ENCODE measurements around the gene TEDC1. TPM values are rescaled to one million over a fixed set of nuclear protein-coding genes. Genes with fewer than 3 reads are reported as not detected.

Gene TEDC1
- total RNA-seq, 4 donors from 2014 or later, result 7.1 to 12.8 (median 7.6) TPM

DNA sequence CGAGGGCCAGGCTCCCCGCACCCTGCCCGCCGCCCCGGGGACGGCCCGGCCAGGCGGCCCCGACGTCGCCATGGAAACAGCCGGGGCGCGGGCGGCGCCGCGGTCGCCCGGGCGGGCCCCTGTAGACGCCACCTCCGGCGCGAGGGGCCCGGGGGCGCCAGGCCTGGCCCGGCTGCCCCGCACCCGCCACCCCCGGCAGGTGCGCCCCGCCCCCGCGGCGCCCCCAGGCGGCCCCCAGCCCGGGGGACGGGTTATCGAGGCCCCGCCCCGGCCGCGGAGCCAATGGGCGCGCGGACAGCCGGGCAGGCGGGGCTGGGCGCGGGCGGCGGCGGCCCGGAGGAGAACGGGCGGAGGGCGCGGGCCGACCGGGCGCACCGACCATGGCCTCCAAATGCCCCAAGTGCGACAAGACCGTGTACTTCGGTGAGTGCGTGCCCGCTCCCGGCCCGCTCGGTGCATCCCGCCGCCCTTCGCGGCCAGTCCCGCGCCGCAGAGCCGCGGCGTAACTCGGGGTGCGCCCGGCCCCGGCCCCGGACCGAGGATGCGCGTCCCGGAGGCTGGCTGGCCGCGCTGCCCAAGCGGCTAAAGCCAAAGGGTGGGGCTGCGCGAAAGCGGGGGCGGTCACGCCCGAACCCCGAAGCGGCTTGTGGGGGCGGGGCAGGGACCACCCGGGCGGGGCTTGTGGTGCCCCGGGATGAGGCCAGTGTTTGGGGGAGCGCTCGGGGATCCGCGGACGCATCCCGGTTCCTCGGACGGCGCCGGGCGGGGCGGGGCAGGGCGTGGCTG, 16.4 kb upstream of the TEDC1 start, which contains the start of gene CRIP2:
Gene CRIP2, plus strand, starts transcription at position 339 of the 786 bp plus-strand sequence. Its CDS starts 42 bp downstream, at position 381.
- DNase-seq, result no peak
- intact Hi-C loops (cut with DNase I), result no loop called here
- H3K9me3 ChIP-seq, result no peaks in the 10 kb centered on the region
- TF ChIP-seq CTCF (IDR thresholded peaks at IDR 0.05) (no peak), POLR2A (IDR thresholded peaks at IDR 0.05) (peak in 2 of 4 donors; percentile 33 to 50)
- peaks cover 45 to 96% (median 63%) of the 10 kb centered on the region in 3 donors for H3K4me1 ChIP-seq
- H3K27ac ChIP-seq, result peak within 1 kb of the TSS; percentile 81 to 95 (median 87)
- peak within 1 kb of the TSS; percentile 60 to 86 (median 75) for H3K4me3 ChIP-seq
- peaks cover 0 to 30% (median 0%) of the 10 kb centered on the region in 4 donors for H3K27me3 ChIP-seq
- no CpG with 5 or more reads among the region's 118 CpGs for WGBS, 2 donors
- H3K36me3 ChIP-seq, result peaks cover 0 to 35% (median 0%) of the 10 kb centered on the region in 3 donors

DNA sequence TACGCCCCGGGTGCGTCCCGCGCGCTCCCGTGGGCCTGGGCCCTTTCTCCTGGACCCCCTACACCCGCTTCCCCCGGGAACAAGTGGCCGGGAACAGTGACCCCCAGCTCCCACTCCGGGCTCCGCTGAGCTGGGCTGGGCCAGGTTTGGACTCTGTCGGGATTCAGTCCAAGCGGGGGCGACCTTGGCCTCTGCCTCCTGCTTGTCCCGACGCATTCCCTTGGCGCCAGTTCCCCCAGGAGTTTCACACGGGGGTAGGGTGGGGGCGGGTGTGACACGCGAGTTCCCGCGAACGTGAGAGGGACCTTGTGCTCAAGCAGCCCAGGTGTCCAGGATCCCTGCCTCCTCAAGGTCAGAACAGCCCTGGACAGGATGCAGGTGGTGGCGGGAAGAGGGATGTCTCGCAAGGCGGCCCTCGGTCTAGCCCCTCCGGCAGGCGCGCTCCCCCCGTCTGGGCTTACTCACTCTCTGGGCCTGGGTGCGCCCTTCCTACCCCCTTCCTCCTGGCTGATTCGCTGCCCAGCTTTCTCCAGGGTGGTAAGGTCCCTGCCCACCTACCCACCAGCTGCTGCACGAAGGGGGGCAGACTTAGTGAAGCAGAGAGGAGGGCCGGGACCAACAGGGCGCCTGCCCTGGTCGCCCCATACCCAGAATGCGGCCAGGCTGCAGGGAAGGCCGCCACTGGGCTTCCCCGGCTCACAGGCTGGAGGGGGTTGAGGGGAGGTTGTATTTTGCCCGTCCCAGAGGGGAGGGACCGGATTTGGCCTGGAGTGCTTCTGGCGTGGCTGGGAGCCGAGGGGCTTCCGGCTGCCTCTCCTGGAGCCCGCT, 15.6 kb upstream of the TEDC1 start:
- no peak for DNase-seq
- WGBS, 2 donors, result 0 to 10% methylated on average over 2 to 3 of the region's 48 CpGs
- H3K27me3 ChIP-seq, result peaks cover 0 to 30% (median 0%) of the 10 kb centered on the region in 4 donors
- intact Hi-C loops (cut with DNase I), result no loop called here
- peaks cover 0 to 28% (median 0%) of the 10 kb centered on the region in 3 donors for H3K36me3 ChIP-seq
- no peak for TF ChIP-seq POLR2A (IDR thresholded peaks at IDR 0.05)
- TF ChIP-seq CTCF (IDR thresholded peaks at IDR 0.05), result no peak
- H3K9me3 ChIP-seq, result no peaks in the 10 kb centered on the region
- H3K27ac ChIP-seq, result peak overlapping the region; percentile 81 to 95 (median 87)
- H3K4me3 ChIP-seq, result peak overlapping the region; percentile 60 to 86 (median 75)
- H3K4me1 ChIP-seq, result peaks cover 52 to 96% (median 65%) of the 10 kb centered on the region in 3 donors

DNA sequence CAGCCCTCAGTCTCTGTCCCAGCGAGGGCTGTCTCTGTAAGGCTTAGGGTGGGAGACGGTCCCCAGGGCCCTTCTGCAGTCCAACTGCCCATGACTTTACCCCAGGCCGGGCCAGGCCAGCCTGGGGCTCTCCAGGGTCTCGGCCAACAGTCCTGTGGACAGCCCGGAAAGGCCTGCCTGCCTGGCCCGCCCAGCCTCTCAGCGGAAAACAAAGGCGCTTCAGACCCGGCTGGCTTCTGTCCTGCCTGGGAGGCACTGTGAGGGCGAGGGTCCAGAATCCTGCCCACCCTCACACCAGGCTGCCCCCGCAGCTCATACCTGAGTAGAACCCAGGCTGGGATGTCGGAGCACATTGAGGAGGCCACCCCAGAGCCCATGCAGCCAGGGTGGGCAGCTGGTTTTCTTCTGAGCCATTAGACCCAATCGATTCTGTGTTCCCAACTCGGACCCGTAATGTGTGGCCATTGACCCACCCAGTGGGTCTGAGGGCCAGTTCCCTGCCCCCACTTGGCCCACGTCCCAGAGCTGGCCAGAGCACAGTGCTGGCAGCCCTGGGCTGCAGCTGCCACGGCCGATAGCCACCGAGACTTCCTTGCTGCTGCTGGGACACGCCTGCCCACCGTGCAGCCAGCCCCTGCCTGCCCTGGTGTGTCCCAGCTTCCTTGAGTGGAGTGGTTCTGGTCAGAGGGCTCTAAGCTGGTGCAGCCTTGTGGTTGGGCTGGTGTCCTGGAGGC, 14.8 kb upstream of the TEDC1 start:
- H3K9me3 ChIP-seq, result no peaks in the 10 kb centered on the region
- H3K27me3 ChIP-seq, result peaks cover 0 to 30% (median 0%) of the 10 kb centered on the region in 4 donors
- DNase-seq, result no peak
- 0% methylated on average over 1 of the region's 21 CpGs; no CpG with 5 or more reads in 1 of the 2 donors for WGBS, 2 donors
- intact Hi-C loops (cut with DNase I), result no loop called here
- peak overlapping the region; percentile 81 to 95 (median 87) for H3K27ac ChIP-seq
- H3K36me3 ChIP-seq, result peaks cover 0 to 21% (median 0%) of the 10 kb centered on the region in 3 donors
- TF ChIP-seq CTCF (IDR thresholded peaks at IDR 0.05) (no peak), POLR2A (IDR thresholded peaks at IDR 0.05) (no peak)
- peaks cover 60 to 96% (median 72%) of the 10 kb centered on the region in 3 donors for H3K4me1 ChIP-seq
- H3K4me3 ChIP-seq, result peak overlapping the region; percentile 60 to 86 (median 75)

- H3K4me1 ChIP-seq, result peaks cover 68 to 96% (median 76%) of the 10 kb centered on the region in 3 donors
- H3K27ac ChIP-seq, result peak overlapping the region; percentile 81 to 95 (median 87)
- H3K36me3 ChIP-seq, result peaks cover 0 to 19% (median 0%) of the 10 kb centered on the region in 3 donors
- H3K27me3 ChIP-seq, result peaks cover 0 to 30% (median 0%) of the 10 kb centered on the region in 4 donors
- no peaks in the 10 kb centered on the region for H3K9me3 ChIP-seq
- intact Hi-C loops (cut with DNase I), result no loop called here
- peak overlapping the region; percentile 60 to 86 (median 75) for H3K4me3 ChIP-seq
- no peak for TF ChIP-seq CTCF (IDR thresholded peaks at IDR 0.05)
- 41 to 42% methylated on average over 3 to 10 of the region's 16 CpGs for WGBS, 2 donors
- DNase-seq, result no peak
These were observed 14.0 kb upstream of the TEDC1 start for GRCh38 chr14:105476831-105477659.
